HG03135 (cell line): ENCODE data around the gene PTPDC1.

ENCODE experiments used
- ATAC-seq: cut with Tn5 transposase; IDR thresholded peaks from one replicate; pipeline ENCODE4 v1.9.1; 2021; ENCODE audit warnings: mild to moderate bottlenecking, moderate library complexity; ENCODE audit not compliant: unreplicated experiment

The PTPDC1 gene

DNA sequence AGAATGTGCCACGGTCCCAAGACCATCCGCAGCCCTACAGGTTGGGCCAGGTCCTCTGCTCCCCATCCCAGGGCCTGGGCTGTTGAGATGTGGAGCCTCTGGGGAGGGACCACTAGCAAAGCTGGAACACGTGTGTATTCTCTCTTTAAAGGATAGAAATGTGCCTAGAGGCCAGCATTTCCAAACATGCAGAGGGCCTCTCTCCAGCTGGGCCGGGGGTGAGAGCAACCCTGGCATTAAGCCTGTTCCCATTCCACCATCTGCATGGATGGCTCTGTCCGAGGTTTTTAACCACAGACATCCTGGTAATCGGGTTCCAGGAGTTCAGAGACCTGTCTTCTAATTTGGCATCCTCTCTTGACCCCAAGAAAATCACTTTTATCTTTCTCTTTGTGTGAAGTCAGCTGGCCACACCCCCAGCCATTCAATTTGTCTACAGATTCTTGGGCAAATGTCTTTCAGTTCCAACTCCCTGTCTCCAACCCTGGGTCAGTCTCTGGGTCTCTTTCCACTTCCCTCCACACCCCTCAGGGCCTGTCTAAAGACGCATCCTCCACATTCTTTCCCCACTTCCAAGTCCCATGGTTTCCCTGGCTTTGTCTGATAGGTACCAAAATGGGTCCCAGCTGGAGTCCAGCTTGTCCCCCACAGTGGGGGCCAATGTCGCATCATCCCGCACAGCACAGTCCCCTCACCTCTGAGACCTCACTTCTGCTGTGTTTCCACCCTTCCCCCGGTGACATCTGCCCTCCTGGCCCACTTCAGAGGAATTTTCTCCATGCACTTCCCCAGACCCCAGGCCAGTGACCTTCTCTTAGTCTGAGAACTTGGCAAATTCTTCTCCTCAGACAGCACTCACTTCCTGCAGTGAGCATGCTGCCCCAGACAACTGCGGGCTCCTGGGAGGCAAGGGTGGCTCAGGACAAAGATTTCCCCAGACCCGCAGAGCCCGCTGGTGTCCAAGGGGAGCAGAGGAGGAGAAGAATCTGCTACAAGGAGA, 56.8 kb downstream of the PTPDC1 start:
- ATAC-seq: no peak

- ATAC-seq: no peak
These were observed 58.1 kb downstream of the PTPDC1 start for GRCh38 chr9:94142353-94142752.

DNA sequence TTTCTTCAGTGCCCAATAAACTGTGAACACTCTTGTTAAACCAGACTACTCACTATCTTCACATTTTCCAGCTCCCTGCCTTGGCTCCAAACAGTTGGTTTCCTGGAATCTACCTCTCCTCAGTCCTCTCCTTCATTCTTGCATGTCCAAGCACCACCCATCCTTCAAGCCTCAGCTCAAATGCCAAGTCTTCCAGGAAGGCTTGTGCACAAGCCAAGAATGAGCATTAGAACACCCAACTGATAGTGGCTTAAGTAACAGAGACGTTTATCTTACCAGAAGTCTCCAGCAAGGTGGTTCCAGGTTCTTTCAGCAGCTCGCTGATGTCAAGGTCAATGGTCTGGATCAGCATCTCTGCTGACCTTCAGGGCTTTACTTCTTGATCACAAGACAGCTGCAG, 60.1 kb downstream of the PTPDC1 start:
- ATAC-seq: no peak

DNA sequence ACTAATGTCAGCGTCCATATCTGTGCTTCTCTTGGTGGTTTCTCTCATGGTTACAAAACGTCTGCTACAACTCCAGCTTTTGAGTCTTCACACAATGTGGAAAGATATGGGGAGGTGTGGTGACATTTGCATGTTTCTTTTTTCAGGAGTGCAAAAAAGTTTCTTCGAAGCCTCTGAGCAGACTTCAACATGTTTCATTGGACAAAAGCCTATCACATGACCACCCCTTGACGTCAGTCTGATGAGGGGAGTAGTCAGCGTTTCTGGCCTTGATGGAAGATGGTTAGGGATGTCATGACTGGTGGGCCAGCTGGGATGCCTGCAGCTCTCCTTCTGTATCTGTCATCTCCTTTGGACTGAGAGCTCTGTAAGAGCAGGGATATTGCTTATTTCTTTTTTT, 61.4 kb downstream of the PTPDC1 start:
- no peak for ATAC-seq

DNA sequence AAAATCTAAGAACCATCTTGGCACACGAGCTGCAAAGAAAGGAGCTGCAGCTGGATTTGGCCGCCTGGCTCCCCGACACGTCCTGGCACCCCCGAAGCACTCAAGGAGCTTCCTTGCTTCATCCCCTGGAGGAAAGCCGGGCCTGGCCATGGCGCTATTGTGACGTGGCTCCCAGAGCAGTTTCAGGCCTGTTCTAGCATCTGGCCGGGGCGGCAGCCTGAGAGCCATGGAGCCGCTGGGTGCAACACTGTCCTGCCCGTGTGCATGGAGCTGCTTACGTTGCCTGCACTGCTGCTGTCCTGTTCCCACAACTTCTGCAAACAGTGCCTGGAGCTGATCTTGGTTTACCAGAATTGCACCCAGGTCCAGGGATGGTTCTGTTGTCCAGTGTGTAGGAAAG, 63.5 kb downstream of the PTPDC1 start:
- ATAC-seq: no peak

DNA sequence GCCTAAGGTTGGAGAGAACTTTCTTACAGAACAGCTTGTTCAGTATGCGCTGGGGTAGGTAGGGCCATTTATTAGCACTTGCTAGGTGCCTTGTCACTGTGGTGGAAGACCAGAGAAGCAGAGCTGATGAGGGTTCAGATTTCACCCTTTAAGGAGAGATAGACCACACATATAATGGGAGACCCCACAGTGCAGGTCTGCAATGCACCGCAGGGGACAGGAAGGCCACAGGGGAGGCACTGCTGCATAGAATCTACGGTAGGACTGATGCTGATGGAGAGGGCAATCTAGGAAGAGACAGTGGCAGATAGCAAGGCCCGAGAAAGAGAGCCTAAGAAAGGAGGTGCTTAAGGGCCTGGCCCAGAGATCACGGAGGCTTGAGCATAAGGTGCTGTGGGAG, 64.2 kb downstream of the PTPDC1 start:
- ATAC-seq: no peak

- ATAC-seq: no peak
These were observed 65.4 kb downstream of the PTPDC1 start for GRCh38 chr9:94149696-94150095.

- no peak for ATAC-seq
These were observed 66.1 kb downstream of the PTPDC1 start for GRCh38 chr9:94150279-94150828.

GRCh38 chr9:94150890-94151650, 66.8 kb downstream of the PTPDC1 start:
- no peak for ATAC-seq

DNA sequence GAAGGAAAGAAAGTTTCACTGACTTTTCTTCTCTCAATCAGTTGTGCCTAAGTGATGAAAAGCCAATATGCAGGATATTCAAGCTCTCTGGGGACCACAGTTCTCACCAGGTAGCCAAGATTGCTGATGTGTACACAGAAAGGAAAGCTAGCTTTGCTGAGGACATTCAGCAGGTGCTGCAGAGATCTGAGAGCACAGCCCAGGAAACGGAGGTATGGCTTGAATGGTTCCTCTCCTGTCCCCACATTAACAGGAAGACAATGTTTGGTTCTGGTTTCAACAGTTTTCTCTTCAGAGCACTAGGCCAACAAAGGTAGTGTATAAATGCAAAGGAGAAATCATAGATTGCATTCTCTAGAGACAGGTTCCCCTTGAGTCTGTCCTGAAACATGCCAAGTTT, 69.6 kb downstream of the PTPDC1 start:
- ATAC-seq: no peak

- ATAC-seq: no peak
These were observed 72.2 kb downstream of the PTPDC1 start for GRCh38 chr9:94156348-94157049.

GRCh38 chr9:94157050-94157801, 73.0 kb downstream of the PTPDC1 start:
- ATAC-seq: no peak
